ENCODE measurements around the gene FGF14. TPM values are rescaled to one million over a fixed set of nuclear protein-coding genes. Genes with fewer than 3 reads are reported as not detected.

FGF14 gene
- total and polyA plus RNA-seq, 2 of the 4 experiments (the other 2 are of a cell fraction) = under 0.01 TPM; not detected in 1

DNA sequence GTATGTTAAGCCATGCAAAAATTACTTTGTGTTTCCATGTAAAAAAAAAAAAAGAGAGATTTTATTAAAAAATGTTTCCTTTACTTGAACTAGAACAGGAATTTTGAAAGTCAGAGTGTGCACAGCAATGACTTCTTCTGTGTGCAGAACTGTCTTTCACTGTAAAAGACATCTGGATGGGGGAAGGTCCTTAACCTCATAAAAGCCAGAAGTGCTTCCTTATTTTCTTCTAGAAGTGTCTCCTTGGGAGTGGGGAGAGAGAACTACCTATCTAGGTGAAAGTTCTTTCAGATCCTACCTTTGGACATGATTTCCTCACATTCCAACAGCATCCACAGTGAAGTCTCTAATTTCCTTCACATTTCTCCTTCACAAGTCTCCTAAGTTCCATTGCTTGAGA lies 360.3 kb downstream of the FGF14 start:
- Histone ChIP-seq H2BK20ac (ENCODE audit: low read depth, low read length) (no peak overlapping the region), H3K36me3 (ENCODE audit: control insufficient read depth, insufficient read depth, low read length) (no peaks in the 10 kb centered on the region), H3K4me2 (ENCODE audit: low read depth, low read length) (no peak overlapping the region), H2AFZ (replicated peaks; ENCODE audit: low read length, poor library complexity) (no peak overlapping the region), H3K56ac (ENCODE audit: extremely low read depth, insufficient read depth, low read length) (no peak overlapping the region), H4K91ac (ENCODE audit: insufficient read depth, low read depth, low read length) (no peak overlapping the region), H2AK9ac (replicated peaks; ENCODE audit: low read depth, low read length, poor library complexity) (no peak overlapping the region), H2BK15ac (ENCODE audit: low read depth, low read length) (no peak overlapping the region), H3K4ac (ENCODE audit: low read depth, low read length) (no peak overlapping the region), H3K9me1 (ENCODE audit: insufficient read depth, low read length) (no peaks in the 10 kb centered on the region), H3K27me3 (ENCODE audit: control insufficient read depth, insufficient read depth, low read length) (no peaks in the 10 kb centered on the region), H4K8ac (ENCODE audit: low read depth in 2 of 2, low read length in 2 of 2) (no peak overlapping the region), H3K14ac (replicated peaks; ENCODE audit: low read depth, low read length) (no peak overlapping the region), H3K27ac (ENCODE audit: insufficient read depth, low read length) (no peak overlapping the region), H2BK120ac (ENCODE audit: low read depth, low read length) (no peak overlapping the region), H2AK5ac (ENCODE audit: low read depth, low read length) (no peak overlapping the region), H3K9ac (ENCODE audit: low read depth, low read length) (no peak overlapping the region), H4K5ac (ENCODE audit: low read depth, low read length) (no peak overlapping the region), H2BK5ac (ENCODE audit: low read depth, low read length, poor library complexity, severe bottlenecking) (no peak overlapping the region), H3K18ac (ENCODE audit: low read depth, low read length) (no peak overlapping the region), H3K4me1 (ENCODE audit: control insufficient read depth, insufficient read depth, low read length) (no peaks in the 10 kb centered on the region), H4K20me1 (ENCODE audit: insufficient read depth, low read length) (no peaks in the 10 kb centered on the region), H3K4me3 (ENCODE audit: insufficient read depth, low read depth, low read length) (no peak overlapping the region), H3K9me3 (ENCODE audit: control insufficient read depth, insufficient read depth, low read length) (no peaks in the 10 kb centered on the region), H3K23ac (ENCODE audit: low read depth, low read length) (no peak overlapping the region), H3K79me1 (ENCODE audit: low read depth in 1 of 2, low read length in 2 of 2) (no peaks in the 10 kb centered on the region)
- dilution Hi-C loops (cut with HindIII; ENCODE audit: low sequenced_read_pairs, unreplicated experiment) (no loop called here), in situ Hi-C loops (cut with MboI; ENCODE audit: low sequenced_read_pairs) (no loop called here), intact Hi-C loops (cut with micrococcal nuclease) (no loop called here)
- no peak for TF ChIP-seq CEBPB (IDR thresholded peaks at IDR 0.05; ENCODE audit: low read depth, low read length)
- TF ChIP-seq NFE2L2 (IDR thresholded peaks at IDR 0.05; ENCODE audit: low read depth, low read length) = no peak
- TF ChIP-seq, protein P1, sequence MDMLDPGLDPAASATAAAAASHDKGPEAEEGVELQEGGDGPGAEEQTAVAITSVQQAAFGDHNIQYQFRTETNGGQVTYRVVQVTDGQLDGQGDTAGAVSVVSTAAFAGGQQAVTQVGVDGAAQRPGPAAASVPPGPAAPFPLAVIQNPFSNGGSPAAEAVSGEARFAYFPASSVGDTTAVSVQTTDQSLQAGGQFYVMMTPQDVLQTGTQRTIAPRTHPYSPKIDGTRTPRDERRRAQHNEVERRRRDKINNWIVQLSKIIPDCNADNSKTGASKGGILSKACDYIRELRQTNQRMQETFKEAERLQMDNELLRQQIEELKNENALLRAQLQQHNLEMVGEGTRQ (IDR thresholded peaks at IDR 0.05; ENCODE audit: low read depth, low read length) = no peak
- TF ChIP-seq, protein P2, sequence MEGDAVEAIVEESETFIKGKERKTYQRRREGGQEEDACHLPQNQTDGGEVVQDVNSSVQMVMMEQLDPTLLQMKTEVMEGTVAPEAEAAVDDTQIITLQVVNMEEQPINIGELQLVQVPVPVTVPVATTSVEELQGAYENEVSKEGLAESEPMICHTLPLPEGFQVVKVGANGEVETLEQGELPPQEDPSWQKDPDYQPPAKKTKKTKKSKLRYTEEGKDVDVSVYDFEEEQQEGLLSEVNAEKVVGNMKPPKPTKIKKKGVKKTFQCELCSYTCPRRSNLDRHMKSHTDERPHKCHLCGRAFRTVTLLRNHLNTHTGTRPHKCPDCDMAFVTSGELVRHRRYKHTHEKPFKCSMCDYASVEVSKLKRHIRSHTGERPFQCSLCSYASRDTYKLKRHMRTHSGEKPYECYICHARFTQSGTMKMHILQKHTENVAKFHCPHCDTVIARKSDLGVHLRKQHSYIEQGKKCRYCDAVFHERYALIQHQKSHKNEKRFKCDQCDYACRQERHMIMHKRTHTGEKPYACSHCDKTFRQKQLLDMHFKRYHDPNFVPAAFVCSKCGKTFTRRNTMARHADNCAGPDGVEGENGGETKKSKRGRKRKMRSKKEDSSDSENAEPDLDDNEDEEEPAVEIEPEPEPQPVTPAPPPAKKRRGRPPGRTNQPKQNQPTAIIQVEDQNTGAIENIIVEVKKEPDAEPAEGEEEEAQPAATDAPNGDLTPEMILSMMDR (conservative IDR thresholded peaks at IDR 0.05; ENCODE audit: low read depth, low read length) = no peak
- no peak for TF ChIP-seq BHLHE40 (IDR thresholded peaks at IDR 0.05; ENCODE audit: low read depth, low read length)
- no peak for TF ChIP-seq MXI1 (IDR thresholded peaks at IDR 0.05; ENCODE audit: borderline replicate concordance, low read depth, low read length)
- no peak for TF ChIP-seq CHD1 (IDR thresholded peaks at IDR 0.05; ENCODE audit: low read depth, low read length)
- TF ChIP-seq FOS (IDR thresholded peaks at IDR 0.05; ENCODE audit: low read depth, low read length) = no peak
- TF ChIP-seq MAFK (IDR thresholded peaks at IDR 0.05; ENCODE audit: low read depth, low read length) = no peak
- no peak for TF ChIP-seq RAD21 (IDR thresholded peaks at IDR 0.05; ENCODE audit: low read length)
- TF ChIP-seq, protein P3, sequence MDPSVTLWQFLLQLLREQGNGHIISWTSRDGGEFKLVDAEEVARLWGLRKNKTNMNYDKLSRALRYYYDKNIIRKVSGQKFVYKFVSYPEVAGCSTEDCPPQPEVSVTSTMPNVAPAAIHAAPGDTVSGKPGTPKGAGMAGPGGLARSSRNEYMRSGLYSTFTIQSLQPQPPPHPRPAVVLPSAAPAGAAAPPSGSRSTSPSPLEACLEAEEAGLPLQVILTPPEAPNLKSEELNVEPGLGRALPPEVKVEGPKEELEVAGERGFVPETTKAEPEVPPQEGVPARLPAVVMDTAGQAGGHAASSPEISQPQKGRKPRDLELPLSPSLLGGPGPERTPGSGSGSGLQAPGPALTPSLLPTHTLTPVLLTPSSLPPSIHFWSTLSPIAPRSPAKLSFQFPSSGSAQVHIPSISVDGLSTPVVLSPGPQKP (IDR thresholded peaks at IDR 0.05; ENCODE audit: borderline replicate concordance, low read depth, low read length) = no peak
- TF ChIP-seq POLR2A (IDR thresholded peaks at IDR 0.05; ENCODE audit: low read depth, low read length) = no peak
- no peak for TF ChIP-seq RCOR1 (IDR thresholded peaks at IDR 0.05; ENCODE audit: insufficient replicate concordance, low read length)
- TF ChIP-seq MAZ (IDR thresholded peaks at IDR 0.05; ENCODE audit: borderline replicate concordance, low read depth, low read length) = no peak
- no peak for TF ChIP-seq RFX5 (IDR thresholded peaks at IDR 0.05; ENCODE audit: low read depth, low read length)
- no peak for TF ChIP-seq SMC3 (IDR thresholded peaks at IDR 0.05; ENCODE audit: low read depth, low read length)
- BruUV-seq (replicated peaks) = no TSS peak
- ATAC-seq (ENCODE audit: low read depth) (no peak), DNase-seq (no peak)
- CTCF ChIA-PET = interaction anchor here (0.9 kb wide), 1 partner anchor 344 kb away, joined by 4 read pairs; no protein-coding TSS in a partner anchor
- POLR2A ChIA-PET (ENCODE audit: unreplicated experiment) = no interaction called here

Measured in IMR-90 (cell line).